GM12878 (cell line): ENCODE measurements around the gene AGO4. TPM values are rescaled to one million over a fixed set of nuclear protein-coding genes. Genes with fewer than 3 reads are reported as not detected.
A peak's percentile ranks its signal among the peaks of the same experiment; 100 is the strongest.

Source experiments
- ASH2L ChIP-seq: fragments of 300-600, 200-600 bp; sonication (generic); IDR thresholded peaks from 2 replicates; pipeline ENCODE4 v1.6.1; 2017; ENCODE audit warnings: low read depth, mild to moderate bottlenecking, borderline replicate concordance
- E2F4 ChIP-seq: IDR thresholded peaks from 2 replicates; pipeline ENCODE4 v1.6.1; 2012; ENCODE audit warnings: low read depth, low read length, improper control_type of control experiment
- E4F1 ChIP-seq: fragments of 450-650 bp; IDR thresholded peaks from 2 replicates; pipeline ENCODE4 v1.6.1; 2018; ENCODE audit warnings: borderline replicate concordance, mild to moderate bottlenecking; ENCODE audit not compliant: partially characterized antibody
- ELK1 ChIP-seq: IDR thresholded peaks from 2 replicates; pipeline ENCODE4 v1.6.1; 2012; ENCODE audit warnings: low read depth, low read length, improper control_type of control experiment
- GABPA ChIP-seq: IDR thresholded peaks from 2 replicates; pipeline ENCODE4 v1.6.1; 2014; ENCODE audit warnings: antibody characterized with exemption, low read depth, mild to moderate bottlenecking, inconsistent platforms
- IRF3 ChIP-seq: fragments of 450-650 bp; IDR thresholded peaks from 2 replicates; pipeline ENCODE4 v1.6.1; 2014; ENCODE audit warnings: mild to moderate bottlenecking
- LARP7 ChIP-seq: fragments of 450-650 bp; IDR thresholded peaks from 2 replicates; pipeline ENCODE4 v1.6.1; 2017; ENCODE audit warnings: mild to moderate bottlenecking
- MTA2 ChIP-seq: fragments of 450-650 bp; IDR thresholded peaks from 2 replicates; pipeline ENCODE4 v1.6.1; 2016; ENCODE audit warnings: low read depth, mild to moderate bottlenecking, moderate library complexity
- MXI1 ChIP-seq: fragments of 150-350 bp; IDR thresholded peaks from 2 replicates; pipeline ENCODE4 v1.6.1; 2011; ENCODE audit warnings: low read depth, mild to moderate bottlenecking, inconsistent platforms, low read length, improper control_type of control experiment
- SIX5 ChIP-seq: IDR thresholded peaks from 2 replicates; pipeline ENCODE4 v1.6.1; 2011; ENCODE audit warnings: mild to moderate bottlenecking, low read depth, low read length, moderate library complexity; ENCODE audit not compliant: severe bottlenecking
- SKIL ChIP-seq: fragments of 450-650 bp; IDR thresholded peaks from 2 replicates; pipeline ENCODE4 v1.6.1; 2017; ENCODE audit warnings: mild to moderate bottlenecking, low read depth, inconsistent platforms; ENCODE audit not compliant: poor library complexity, severe bottlenecking
- TCF12 ChIP-seq: IDR thresholded peaks from 2 replicates; pipeline ENCODE4 v1.6.1; 2011; ENCODE audit warnings: low read depth, mild to moderate bottlenecking, low read length
- ZBTB4 ChIP-seq: fragments of 450-650 bp; formaldehyde crosslinking; IDR thresholded peaks from 2 replicates; pipeline ENCODE4 v1.4.0; 2022; ENCODE audit warnings: mild to moderate bottlenecking, moderate library complexity
- ZNF622 ChIP-seq: fragments of 450-650 bp; IDR thresholded peaks from 2 replicates; pipeline ENCODE4 v1.6.1; 2017; ENCODE audit warnings: mild to moderate bottlenecking, inconsistent platforms
- polyA plus RNA-seq, 11 experiments: library from polyadenylated mRNA; depleted of rRNA in 4 of 11; unstranded in 6 of 11; stranded (reverse) in 5 of 11; fragments of >200 nt; fragmentation: Nextera tagmentation in 4 of 11; fragmentation: Illumina TruSeq in 1 of 11; extraction: Ambion mirVana in 4 of 11; extraction: Trizol in 1 of 11; gene quantifications; 1 replicate in 1 of 11; 2 replicates in 10 of 11; pipeline versions ENCODE4 v1.2.1 to v1.2.3, GENCODE V29; 2011 to 2016; ENCODE audit warnings: inconsistent platforms in 2 of 11, missing spikeins in 2 of 11, low read depth in 1 of 11
- total RNA-seq, 4 experiments: library from RNA; depleted of rRNA in 3 of 4; stranded (reverse); fragments of >200 nt in 3 of 4; fragmentation: Illumina TruSeq in 1 of 4; extraction: Trizol in 1 of 4; gene quantifications; 2 replicates each; pipeline versions ENCODE4 v1.2.1 to v1.2.3, GENCODE V29; 2013 to 2021

Gene AGO4
- total and polyA plus RNA-seq, 10 of the 15 experiments (the other 5 are each of a cell fraction or from before 2014, with no cell fraction given), result 1.2 to 7.9 (median 3.2) TPM

GRCh38 chr1:35769188-35769758, 38.5 kb upstream of the AGO4 start (continued):
- TF ChIP-seq TCF12 (0 out of 2 replicates have a peak, but pooled peaks have one; percentile 8), ELK1 (no peak), E2F4 (no peak), MTA2 (no peak; the same call in 1 of the 2 replicates), ZBTB4 (CRISPR knock-in tag) (no peak), SKIL (no peak), SIX5 (no peak), IRF3 (no peak), E4F1 (no peak), GABPA (0 out of 2 replicates have a peak, but pooled peaks have one; percentile 49), LARP7 (peak; percentile 77; the same call in 1 of the 2 replicates), MXI1 (peak; percentile 16; the same call in 1 of the 2 replicates), ASH2L (0 out of 2 replicates have a peak, but pooled peaks have one; percentile 22), ZNF622 (no peak)
